Stimulated activated CD4-positive, alpha-beta T cell treated with anti-CD3 and anti-CD28 coated beads, Interleukin-12 subunit alpha, Interleukin-12 subunit beta, amount 100 ng/mL, for 48 hours (primary cell): ENCODE data around the gene DNAJC4.
A peak's percentile ranks its signal among the peaks of the same experiment; 100 is the strongest.

Experiments
- DNase-seq, 3 donors: peaks; one replicate each; pipeline ENCODE4 v3.0.0-alpha.2; 2020; ENCODE audit warnings: low read depth in 2 of 3, low spot score in 1 of 3

The DNAJC4 gene

DNA sequence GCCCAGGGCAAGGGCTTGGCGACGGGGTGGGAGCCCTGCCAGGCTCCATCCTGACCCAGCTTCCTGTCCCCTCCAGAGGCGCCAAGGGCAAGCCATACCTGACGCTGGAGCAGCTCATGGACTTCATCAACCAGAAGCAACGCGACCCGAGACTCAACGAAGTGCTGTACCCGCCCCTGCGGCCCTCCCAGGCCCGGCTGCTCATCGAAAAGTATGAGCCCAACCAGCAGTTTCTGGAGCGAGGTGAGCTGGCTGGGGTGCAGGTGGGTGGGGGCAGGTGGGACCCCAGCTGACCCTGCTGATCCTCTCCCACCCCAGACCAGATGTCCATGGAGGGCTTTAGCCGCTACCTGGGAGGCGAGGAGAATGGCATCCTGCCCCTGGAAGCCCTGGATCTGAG, 26.0 kb downstream of the DNAJC4 start:
- no peak for DNase-seq

DNA sequence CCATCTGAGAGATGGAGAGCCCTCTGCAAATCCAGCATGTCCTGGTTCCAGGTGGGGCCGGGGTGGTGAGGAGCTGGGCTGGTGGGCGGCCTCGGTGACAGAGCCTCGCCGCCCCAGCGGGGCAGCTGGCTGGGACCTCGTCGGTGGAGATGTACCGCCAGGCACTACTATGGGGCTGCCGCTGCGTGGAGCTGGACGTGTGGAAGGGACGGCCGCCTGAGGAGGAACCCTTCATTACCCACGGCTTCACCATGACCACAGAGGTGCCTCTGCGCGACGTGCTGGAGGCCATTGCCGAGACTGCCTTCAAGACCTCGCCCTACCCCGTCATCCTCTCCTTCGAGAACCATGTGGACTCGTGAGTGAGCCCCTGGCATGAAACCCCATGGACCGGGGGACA, 28.0 kb downstream of the DNAJC4 start:
- no peak for DNase-seq

DNA sequence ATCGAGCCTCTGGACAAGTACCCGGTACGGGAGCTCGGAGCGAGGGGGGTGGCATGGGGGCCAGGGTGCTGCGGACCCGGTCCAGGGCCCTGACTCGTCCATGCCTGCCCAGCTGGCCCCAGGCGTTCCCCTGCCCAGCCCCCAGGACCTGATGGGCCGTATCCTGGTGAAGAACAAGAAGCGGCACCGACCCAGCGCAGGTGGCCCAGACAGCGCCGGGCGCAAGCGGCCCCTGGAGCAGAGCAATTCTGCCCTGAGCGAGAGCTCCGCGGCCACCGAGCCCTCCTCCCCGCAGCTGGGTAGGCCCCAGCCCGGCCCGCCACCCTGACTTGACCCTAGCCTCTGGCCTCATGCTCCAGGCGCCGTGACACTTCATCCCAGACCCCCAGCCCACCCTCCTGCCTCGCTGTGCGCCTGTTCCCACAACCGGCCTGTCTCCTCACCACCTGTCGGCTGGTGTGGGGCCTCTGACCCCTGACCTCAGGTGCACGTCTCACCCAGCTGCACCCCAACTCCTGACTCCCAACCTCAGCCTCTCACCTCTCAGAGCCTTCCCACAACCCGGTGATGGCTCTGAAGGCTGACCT, 28.7 kb downstream of the DNAJC4 start:
- DNase-seq, result no peak

DNA sequence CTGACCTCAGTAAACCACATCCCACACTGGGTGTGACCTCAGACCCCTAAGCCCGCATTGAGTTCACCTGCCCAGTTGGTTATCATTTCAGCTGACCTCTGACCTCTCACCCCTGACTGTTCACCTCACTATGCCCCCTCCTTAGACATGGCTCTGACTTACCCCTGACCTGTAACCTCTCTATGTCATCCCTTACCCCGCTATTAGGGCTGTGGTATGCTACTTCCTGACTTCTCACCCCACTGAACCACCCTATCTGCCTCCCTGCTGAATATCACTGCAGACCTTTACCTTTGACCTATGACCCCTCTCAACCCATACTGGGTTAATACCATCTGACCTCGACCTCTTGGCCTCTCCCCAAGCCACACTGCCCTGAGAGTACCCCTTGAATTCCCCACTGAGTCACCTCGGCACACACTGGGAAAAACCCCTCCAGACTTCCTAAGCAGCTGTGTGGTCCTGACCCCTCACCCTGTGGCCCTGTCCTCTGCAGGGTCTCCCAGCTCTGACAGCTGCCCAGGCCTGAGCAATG, 29.3 kb downstream of the DNAJC4 start:
- no peak for DNase-seq

DNA sequence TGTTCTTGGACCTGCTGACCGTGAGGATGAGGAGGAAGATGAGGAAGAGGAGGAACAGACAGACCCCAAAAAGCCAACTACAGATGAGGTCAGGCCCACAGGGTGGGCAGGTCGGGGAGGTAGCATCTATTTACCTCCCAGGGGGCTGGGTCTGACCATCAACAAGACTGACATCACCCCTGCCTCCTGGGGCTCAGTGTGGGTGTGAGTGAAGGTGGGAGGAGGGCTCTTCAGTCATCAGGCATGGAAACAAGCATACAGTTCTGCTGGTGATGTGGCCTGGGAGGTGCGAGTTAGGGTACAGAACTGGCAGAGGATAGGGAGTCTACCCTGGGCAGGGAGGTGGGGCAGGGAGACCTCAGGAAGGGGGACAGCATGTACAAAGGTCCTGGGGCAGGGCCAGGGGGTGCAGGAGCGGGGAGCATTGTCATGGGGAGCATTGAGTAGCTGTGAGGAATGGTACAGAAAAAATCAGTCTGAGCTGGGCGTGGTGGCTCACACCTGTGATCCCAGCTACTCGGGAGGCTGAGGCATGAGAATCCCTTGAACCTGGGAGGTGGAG, 29.9 kb downstream of the DNAJC4 start:
- no peak for DNase-seq

DNA sequence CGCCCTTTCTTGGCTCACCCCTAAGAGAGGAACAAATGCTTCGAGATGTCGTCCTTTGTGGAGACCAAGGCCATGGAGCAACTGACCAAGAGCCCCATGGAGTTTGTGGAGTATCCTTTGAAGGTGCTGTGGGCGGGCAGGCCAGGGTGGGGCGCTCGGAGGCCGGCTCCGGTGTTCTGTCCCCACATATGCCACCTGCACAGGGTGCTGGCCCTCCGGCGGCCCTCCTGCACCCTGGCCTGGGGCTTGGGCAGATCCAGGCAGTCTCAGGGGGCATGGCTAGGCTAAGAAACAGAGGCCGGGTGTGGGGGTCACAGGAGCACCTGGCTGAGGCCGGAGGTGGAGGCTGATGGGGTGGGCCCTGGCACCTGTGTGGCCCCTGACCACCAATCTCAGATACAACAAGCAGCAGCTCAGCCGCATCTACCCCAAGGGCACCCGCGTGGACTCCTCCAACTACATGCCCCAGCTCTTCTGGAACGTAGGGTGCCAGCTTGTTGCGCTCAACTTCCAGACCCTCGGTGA, 31.3 kb downstream of the DNAJC4 start:
- no peak for DNase-seq

DNA sequence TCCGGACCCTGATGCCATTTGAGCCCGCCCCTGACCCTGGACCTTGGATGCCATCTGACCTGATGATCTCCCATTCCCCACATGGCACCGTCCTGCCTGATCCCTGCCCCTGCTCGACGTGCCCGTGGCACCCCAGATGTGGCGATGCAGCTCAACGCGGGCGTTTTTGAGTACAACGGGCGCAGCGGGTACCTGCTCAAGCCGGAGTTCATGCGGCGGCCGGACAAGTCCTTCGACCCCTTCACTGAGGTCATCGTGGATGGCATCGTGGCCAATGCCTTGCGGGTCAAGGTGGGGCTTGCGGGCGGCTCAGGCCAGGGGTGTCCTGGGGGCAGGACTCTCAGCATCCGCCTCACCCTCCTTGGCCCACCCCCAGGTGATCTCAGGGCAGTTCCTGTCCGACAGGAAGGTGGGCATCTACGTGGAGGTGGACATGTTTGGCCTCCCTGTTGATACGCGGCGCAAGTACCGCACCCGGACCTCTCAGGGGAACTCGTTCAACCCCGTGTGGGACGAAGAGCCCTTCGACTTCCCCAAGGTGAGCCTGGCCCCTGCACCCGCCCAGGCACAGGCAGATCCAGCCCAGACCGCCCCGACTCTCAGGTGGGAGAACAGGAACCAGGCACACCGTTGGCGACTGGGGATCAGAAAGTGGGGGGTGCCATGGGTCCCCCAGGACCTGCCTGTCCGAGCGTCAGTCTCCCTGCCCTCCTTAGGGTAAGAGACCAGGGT, 32.1 kb downstream of the DNAJC4 start:
- DNase-seq, result no peak

DNA sequence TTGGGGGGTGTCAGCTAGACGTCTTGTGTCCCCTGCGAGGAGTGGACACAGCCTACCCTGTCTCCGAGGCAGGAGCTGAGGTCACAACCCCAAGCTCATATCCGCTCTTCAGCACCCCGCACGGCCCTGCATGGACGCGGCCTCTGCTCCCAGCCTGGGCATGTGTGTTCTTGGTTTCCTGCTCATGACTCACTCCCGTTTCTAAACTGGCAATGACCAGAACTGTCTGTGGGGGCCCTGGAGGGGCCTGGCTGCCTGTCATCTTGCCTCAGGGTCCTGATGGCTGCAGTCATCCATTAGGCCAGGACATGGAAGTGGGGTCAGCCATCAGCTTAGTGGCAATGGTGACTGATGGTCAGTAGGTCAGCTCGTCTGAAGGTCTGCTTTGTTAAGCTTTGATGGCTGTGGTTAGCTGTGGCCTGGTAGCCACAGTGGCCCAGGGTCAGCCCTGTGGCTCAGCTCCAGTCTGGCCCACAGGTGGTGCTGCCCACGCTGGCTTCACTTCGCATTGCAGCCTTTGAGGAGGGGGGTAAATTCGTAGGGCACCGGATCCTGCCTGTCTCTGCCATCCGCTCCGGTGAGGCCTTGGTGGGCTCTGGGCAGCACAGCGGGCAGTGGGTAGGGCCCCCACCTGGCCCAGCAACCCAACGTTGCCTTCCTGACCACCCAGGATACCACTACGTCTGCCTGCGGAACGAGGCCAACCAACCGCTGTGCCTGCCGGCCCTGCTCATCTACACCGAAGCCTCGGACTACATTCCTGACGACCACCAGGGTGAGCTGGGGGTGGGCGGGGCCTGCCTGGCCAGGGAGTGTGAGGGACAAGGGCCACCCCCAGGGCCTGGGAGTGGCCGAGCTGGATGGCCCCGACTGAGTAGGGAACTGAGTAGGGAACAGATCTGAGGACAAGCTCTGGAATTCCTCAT, 32.9 kb downstream of the DNAJC4 start:
- no peak for DNase-seq

DNA sequence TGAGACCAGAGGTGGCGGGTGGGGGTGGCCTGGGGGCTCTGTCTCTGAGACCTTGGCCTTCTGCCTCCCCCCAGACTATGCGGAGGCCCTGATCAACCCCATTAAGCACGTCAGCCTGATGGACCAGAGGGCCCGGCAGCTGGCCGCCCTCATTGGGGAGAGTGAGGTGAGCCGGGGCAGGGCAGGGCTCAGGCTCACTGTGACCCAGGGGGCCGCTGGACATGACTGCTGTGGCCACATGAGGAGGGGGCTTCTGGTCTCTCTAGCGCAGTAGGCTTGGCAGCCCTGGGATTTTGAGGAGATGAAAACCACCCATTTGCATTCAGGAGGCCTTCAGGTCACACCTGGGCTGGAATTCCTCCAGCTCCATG, 33.6 kb downstream of the DNAJC4 start:
- no peak for DNase-seq

DNA sequence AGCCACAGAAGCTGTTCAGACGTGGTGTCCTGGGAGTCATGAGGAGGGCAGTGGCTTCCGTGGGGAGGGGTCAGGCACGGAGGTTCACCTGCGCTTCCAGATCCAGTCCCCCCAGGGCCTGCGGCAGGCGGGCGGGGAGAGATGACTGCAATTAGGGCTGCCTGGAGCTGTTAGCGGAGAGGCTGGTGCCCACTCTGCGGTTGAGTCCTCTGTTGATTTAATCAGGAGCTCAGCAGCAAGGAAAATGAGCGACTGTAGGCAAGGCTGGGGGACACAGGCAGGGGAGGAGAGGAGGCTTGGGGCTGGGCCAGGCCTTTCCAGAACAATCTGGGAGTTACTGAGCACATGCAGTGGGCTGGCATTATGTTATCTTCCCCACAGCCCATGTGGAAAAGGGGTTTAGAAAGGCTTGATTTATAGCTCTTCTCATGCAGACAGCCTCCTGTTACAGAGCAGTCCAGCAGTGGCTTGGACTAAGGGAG, 34.1 kb downstream of the DNAJC4 start:
- DNase-seq, result no peak

DNA sequence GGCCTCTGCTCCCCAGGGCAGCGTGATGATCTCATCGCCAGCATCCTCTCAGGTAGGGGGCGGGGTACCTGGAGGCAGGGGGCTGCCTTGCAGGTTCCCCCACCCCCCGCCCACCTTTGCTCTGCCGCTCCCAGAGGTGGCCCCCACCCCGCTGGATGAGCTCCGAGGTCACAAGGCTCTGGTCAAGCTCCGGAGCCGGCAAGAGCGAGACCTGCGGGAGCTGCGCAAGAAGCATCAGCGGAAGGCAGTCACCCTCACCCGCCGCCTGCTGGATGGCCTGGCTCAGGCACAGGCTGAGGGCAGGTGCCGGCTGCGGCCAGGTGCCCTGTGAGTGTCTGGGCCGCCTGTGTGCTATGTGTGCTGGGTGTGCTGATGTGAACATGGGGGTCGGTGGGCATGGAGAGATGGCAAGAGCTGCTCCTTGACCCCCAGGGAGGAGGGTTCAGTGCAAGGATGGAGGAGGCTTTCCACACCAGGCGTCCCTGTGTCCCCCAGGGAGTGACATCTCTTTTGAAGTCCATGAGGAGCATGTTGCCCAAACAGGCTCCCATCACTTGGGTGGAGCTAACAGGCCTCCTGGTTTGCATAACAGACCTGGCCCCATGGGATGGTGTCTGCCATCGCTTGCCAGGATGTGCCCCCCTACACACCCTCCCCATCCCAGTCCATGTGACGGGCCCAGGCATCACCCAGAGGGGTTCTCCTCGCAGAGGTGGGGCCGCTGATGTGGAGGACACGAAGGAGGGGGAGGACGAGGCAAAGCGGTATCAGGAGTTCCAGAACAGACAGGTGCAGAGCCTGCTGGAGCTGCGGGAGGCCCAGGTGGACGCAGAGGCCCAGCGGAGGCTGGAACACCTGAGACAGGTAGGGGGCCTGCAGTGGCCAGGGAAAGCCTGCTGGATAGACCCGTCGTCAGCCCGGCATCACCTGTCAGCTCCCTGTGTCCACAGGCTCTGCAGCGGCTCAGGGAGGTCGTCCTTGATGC, 35.1 kb downstream of the DNAJC4 start:
- no peak for DNase-seq

DNA sequence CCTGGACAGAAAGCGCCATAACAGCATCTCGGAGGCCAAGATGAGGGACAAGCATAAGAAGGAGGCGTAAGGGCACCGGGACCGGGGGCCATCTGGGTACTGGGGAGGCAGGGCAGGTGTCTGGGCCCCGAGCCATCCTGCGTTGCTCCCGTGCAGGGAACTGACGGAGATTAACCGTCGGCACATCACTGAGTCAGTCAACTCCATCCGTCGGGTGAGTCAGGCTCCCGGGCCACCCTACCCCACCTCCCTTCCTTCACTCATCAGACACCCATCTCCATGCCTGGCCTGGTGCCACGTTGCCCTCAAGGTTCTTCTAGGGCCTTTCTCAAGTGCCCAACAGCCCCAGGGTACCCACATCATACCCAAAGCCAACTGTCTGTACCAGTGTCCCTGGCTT, 36.0 kb downstream of the DNAJC4 start:
- no peak for DNase-seq

DNA sequence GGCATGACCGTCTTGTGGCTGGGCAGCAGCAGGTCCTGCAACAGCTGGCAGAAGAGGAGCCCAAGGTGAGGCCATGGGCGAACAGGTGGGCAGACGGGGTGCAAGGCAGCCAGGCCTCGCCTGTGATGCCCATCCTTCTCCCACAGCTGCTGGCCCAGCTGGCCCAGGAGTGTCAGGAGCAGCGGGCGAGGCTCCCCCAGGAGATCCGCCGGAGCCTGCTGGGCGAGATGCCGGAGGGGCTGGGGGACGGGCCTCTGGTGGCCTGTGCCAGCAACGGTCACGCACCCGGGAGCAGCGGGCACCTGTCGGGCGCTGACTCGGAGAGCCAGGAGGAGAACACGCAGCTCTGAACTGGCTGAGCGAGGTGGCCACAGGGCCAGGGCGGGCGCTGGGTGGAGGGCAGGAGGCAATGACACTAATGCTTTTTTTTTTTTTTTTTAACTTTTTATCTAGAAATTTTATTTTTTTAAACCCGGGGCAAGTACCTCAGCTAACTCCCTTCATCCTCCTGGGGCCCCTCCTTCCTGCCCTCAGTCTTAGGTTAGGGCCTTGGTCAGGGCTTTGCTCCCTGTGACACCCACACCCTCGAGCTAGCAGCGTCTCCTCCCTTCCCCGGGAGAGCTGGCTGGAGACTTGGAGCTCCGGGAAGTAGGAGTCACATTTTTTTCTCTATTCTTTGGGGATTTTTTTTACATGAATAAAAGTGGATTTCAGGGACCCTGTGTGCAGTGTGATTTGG, 37.0 kb downstream of the DNAJC4 start:
- no peak for DNase-seq

DNA sequence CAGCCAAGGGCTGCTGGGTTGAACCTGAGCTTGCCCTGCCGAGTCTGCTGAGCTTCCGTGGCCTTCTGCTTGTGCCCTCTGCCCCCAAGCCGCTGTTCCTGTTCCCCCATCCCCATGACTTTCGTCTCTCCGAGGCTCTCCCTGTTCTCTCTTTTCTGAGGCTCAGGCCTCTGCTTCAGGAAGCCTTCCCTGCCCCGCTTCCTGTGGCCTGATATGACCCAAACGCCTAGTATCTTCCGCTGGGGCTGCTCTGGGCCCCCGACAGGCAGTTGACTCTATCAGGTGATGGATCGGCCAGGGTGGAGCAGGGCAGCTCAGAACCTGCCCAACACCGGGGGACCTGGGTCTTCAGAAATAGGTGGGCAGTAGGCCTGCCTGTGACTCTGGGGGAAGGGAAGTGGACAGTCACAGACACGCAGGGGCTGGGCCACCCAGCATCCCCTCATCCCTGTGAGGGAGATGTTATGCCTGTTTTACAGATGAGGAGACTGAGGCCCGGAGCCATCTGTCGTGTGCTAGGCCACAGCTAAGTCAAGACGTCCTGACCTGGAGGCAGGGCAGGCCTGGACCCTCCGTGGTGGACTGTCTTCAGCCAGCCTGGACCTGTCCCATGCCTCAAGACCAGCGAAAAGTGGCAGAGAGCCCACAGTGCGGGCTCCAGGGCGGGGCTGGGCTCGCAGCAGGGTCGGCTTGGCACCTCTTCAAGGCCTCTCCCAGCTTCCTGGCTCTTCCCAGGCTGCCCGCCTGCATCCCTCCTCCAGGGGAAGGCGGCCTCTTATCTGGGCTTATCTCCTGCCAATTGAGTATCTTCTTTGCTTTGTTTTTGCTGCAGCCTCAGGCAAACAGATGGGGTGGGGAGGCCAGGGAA, 37.9 kb downstream of the DNAJC4 start:
- DNase-seq, result no peak

DNA sequence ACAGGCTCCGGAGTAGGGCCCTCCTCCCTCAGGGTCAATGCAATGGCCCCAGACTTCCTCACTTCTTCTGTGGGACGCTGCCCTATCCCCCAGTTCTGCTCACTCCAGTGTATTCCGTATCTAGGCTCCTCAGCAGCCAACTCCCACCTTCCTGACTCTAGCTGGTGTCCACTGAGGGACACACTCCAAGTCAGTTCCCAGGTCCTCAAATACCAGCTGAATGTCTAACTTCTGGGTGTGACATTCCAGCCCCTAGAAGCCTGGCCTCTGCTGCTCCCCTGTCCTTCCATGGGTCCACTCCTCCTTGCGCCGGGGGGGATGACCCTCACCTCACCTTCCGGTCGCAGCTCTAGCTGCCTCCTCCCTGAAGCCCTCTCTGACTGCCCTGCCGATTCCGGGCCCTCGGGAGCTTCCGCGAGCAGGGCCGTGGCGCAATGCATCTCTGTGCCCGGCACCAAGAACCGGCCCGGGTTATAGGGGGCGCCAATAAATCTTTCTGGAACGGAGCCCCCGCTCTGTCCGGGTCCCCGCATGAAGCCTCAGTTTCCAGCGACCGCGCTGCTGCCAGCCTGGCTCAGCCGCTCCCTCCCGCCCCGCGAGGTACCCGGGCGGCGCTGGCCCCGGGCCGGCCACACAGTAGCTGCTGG, 38.7 kb downstream of the DNAJC4 start:
- peak in 2 of 3 donors; percentile 32 to 41 for DNase-seq

DNA sequence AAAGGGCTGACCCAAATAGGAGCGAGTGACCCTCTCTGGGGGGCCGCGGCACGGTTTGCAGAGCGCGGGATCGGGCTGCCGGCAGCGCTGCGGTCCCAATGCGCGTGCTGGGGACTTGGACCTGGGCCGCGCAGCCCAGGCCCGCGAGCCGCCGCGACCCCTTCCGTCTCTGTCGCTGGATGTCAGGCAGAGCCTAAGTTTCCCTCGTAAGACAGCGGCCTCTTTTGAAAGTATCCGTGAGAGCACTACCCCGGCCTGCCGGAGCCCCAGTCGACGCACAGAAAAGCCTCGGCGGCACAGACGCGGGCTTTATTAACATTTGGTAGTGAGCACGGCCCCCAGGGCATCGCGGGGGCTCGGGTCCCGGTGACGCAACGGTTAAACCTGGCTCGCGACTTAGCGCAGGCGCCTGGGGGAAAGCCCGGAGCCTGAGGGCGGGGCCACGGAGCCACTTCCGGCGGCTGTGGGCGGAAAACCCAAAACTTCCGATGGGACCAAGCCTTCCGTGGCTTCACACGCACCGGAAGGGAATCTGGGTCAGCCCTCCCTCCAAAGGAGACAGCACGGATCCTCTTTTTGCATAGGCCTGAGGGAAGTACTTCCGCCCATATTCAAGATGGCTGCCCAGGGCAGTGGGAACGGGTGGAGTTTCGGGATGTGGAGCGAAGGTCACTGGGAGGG, 39.3 kb downstream of the DNAJC4 start:
- peak; percentile 96 to 97 (median 97) for DNase-seq
